Subcutaneous abdominal adipose tissue (tissue), 5 donors: Measurements from ENCODE around the gene AMPD3.
A peak's percentile ranks its signal among the peaks of the same experiment; 100 is the strongest.

Source experiments
- H3K27ac ChIP-seq: one replicate; pipeline ENCODE4 v1.7.0; 2013; ENCODE audit warnings: low read depth, mild to moderate bottlenecking, inconsistent platforms, low read length, moderate library complexity
- H3K27me3 ChIP-seq, 5 donors: one replicate each; pipeline ENCODE4 v1.7.0; 2013; ENCODE audit warnings: low read length in 5 of 5, inconsistent platforms in 1 of 5; ENCODE audit not compliant: control insufficient read depth in 5 of 5, insufficient read depth in 4 of 5
- H3K36me3 ChIP-seq, 5 donors: one replicate each; pipeline ENCODE4 v1.7.0; 2013; ENCODE audit warnings: low read length in 5 of 5; ENCODE audit not compliant: control insufficient read depth in 5 of 5, insufficient read depth in 5 of 5
- H3K4me1 ChIP-seq, 5 donors: one replicate each; pipeline ENCODE4 v1.7.0; 2013; ENCODE audit warnings: low read length in 5 of 5, mild to moderate bottlenecking in 3 of 5, moderate library complexity in 1 of 5; ENCODE audit not compliant: control insufficient read depth in 5 of 5, insufficient read depth in 5 of 5
- H3K4me3 ChIP-seq, 5 donors: one replicate each; pipeline ENCODE4 v1.7.0; 2013; ENCODE audit warnings: low read length in 5 of 5, low read depth in 1 of 5
- H3K9ac ChIP-seq, 5 donors: one replicate each; pipeline ENCODE4 v1.7.0; 2013; ENCODE audit warnings: low read length in 5 of 5, mild to moderate bottlenecking in 4 of 5, moderate library complexity in 3 of 5
- H3K9me3 ChIP-seq, 5 donors: one replicate each; pipeline ENCODE4 v1.7.0; 2013; ENCODE audit warnings: low read length in 5 of 5; ENCODE audit not compliant: control insufficient read depth in 5 of 5
- donor health status: healthy.
- donor health status: healthy.
- donor health status: healthy.
- donor health status: healthy.
- donor health status: healthy.

The AMPD3 gene

DNA sequence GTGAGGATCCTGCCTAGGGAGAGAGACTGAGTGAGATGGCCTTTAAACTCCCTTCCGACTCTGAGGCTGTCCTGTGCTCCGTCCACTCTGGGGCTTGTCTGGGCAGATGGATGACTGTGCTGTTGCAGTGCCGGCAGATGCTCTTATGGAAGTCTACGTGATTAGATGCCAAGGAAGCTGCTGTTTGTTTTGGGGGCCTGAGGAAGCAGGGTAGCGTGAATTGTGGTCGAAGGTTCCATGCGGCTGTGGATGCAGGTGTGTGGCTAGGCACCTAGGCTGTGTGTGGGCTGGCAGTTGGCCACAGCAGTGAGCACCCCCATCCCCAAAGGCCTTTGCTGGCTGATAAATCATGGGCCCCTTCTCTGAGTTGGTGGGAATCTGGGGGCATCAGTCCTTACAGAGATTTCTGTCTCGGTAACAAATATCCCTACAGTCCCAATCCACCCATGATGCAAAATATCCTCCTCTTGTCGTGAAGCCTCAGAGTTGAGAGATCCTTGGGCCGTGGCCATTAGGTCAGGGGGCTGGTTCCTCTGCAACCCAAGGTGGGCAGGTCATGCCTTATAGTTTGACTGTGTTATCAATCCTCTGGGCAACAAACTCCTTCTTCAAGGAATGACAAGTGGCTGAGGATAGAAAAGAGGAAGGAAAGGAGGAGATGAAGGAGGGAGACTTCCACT lies 31.2 kb downstream of the AMPD3 start:
- Histone ChIP-seq H3K36me3 (peaks cover 0 to 60% (median 7%) of the 10 kb centered on the region in 5 donors), H3K27me3 (no peaks in the 10 kb centered on the region), H3K27ac (no peak overlapping the region), H3K9me3 (no peaks in the 10 kb centered on the region), H3K4me1 (peaks cover 4 to 14% (median 7%) of the 10 kb centered on the region in 5 donors), H3K4me3 (no peak overlapping the region), H3K9ac (no peak overlapping the region)

DNA sequence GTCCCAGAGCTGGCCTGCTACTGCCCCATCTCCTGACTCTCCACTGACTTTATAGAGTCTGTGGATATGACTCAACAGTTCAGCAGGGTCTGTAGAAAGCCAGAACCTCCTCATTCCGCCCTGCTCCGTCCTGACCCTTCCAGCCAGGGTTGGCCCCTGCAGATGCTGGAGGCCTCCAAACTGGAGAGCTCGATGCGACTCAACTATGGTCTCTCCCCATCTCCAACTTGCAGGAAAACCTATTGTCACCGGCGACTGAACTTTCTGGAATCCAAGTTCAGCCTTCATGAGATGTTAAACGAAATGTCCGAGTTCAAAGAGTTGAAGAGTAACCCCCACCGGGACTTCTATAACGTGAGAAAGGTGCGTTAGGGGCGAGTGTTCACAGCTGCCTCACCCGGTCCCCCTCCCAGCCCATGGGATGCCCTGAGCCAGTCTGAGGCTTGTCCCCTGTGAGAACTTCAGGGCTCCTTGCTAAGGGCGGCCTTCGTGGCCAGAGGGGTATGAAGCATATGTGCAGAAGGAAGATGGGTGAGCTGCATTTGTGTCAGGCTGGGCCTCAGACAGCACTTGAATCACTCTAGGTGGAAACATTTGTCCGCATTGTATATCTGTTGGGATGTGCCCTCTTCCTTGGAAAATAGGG lies 32.1 kb downstream of the AMPD3 start:
- no peak overlapping the region for H3K9ac ChIP-seq
- no peak overlapping the region for H3K27ac ChIP-seq
- no peak overlapping the region for H3K4me3 ChIP-seq
- H3K27me3 ChIP-seq = no peaks in the 10 kb centered on the region
- H3K9me3 ChIP-seq = no peaks in the 10 kb centered on the region
- peaks cover 0 to 56% (median 4%) of the 10 kb centered on the region in 5 donors for H3K36me3 ChIP-seq
- peaks cover 4 to 17% (median 8%) of the 10 kb centered on the region in 5 donors for H3K4me1 ChIP-seq

DNA sequence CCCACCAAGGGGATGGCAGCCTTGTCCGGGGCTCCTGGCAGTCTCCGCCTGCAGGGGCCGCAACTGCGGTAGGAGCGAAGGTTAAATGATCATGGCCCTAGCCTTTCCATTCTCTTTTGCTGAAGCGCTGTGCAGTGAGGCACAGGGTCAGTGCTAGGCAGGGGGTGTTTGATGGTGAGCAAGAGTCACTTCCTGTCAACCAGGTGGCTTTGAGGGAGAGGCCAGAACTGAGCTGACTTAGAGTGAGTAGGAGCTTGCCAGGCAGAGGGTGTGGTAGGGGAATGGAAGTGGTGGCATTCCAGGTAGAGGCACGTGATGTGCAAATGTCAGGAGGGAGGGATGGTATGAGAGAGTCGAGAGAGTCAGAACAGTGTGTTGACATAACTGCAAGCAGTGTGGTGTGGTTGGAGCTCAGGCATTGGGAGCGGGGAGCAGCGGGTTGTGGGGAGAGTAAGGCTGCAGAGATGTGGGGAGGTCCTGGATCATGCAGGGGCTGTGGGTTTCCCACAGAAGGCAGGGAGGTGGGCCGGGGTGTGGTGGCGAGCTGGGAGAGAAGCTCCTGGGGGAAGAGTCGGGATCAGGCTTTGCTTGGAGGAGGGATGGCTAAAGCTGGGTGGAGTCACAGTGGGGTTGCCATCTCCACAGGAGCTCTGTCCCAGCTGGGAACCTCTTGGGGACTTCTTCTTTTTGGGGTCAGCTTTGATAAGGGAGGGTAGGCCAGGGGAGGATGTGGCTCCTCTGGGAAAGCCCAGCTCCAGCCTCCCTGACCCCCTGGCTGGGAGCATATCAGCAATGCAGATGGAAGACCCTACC lies 33.3 kb downstream of the AMPD3 start:
- H3K27me3 ChIP-seq = no peaks in the 10 kb centered on the region
- H3K9me3 ChIP-seq = no peaks in the 10 kb centered on the region
- peaks cover 4 to 17% (median 8%) of the 10 kb centered on the region in 5 donors for H3K4me1 ChIP-seq
- H3K9ac ChIP-seq = no peak overlapping the region
- no peak overlapping the region for H3K4me3 ChIP-seq
- peaks cover 0 to 61% (median 5%) of the 10 kb centered on the region in 5 donors for H3K36me3 ChIP-seq
- H3K27ac ChIP-seq = no peak overlapping the region

DNA sequence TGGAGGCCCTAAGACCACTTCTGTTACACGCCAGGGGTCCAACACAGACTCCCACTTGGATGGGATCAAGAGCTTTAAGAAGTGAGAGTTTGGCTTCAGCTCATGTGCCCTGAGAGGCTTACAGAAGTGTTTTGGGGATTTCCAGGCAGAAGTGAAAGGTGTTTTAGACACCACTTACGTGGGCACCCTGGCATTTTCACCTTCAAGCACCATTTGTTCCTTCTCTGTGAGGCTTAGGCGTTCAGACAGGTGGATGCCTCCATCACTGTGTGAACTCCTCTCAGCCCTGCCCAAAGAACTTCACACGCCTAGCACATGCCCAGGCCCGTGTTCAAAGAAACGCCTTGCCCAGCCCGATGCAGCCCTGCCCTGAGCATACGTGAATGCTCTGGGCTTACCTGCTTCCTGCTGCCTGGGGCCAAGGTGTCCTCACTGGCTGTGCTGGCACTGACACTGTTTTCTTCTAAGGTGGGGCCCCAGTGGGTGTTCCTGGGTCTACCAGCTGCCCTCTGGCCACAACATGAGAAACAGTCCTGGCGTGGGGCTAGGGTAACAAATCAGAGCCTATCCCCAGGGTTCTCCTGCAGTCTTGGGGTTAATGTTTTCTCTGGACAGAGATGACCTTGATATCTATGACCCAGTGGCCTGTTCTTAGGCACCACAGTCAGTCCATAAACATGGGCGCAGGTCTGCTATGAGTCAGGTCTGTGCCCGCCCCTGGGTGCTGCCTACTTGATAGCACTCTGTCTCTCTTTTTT lies 34.0 kb downstream of the AMPD3 start:
- Histone ChIP-seq H3K27ac (no peak overlapping the region), H3K9ac (no peak overlapping the region), H3K36me3 (peaks cover 0 to 60% (median 8%) of the 10 kb centered on the region in 5 donors), H3K27me3 (no peaks in the 10 kb centered on the region), H3K9me3 (no peaks in the 10 kb centered on the region), H3K4me3 (no peak overlapping the region), H3K4me1 (peaks cover 4 to 17% (median 8%) of the 10 kb centered on the region in 5 donors)

- no peak overlapping the region for H3K9ac ChIP-seq
Measured at GRCh38 chr11:10490032-10490397, 35.0 kb downstream of the AMPD3 start.

DNA sequence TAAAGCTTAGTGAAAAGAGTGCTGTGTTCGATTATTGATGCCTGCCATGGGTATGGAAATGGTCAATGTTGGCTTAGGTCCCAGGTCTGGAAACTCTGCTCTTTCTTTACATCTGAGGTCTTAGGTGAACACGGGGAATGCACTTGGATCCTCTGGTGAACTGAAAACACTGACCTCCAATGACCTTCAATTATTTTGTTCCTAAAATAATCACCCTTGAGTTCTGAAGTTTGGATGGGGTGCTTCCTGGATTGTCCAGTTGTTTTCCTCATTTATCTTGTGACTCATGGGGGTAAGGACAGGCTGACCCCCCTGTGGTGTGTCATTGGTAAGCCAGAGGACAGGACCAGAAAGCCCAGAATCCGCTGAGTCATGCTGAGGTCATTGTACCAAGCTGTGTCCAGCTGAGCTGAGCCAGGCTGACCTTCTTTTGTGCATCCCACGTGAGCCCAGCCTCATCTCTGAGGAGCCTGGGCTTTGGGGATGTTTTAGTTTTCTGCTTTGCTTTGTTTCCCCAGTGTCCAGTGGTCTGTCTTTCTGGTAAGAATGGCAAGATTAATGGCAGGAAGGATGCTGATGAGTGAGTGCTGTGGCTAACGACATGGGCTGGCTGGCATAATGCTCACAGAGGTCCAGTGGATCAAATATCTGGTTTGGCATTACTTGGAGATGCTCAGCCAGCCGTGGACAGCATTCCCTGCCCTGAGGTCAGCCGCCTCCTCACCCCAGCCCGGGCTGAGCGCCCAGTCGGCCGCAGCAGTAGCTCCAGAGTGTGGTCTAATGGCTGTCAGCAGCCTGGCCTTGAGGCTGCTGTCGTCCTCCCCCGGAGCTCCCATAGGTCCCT lies 35.6 kb downstream of the AMPD3 start:
- H3K9ac ChIP-seq = no peak overlapping the region
- no peaks in the 10 kb centered on the region for H3K9me3 ChIP-seq
- peak overlapping the region; percentile 67 for H3K27ac ChIP-seq
- no peaks in the 10 kb centered on the region for H3K27me3 ChIP-seq
- H3K4me1 ChIP-seq = peaks cover 4 to 17% (median 8%) of the 10 kb centered on the region in 5 donors
- H3K4me3 ChIP-seq = no peak overlapping the region
- H3K36me3 ChIP-seq = peaks cover 0 to 61% (median 15%) of the 10 kb centered on the region in 5 donors

More at GRCh38 chr11:10490032-10490397, 35.0 kb downstream of the AMPD3 start:
- Histone ChIP-seq H3K4me1 (peaks cover 4 to 17% (median 8%) of the 10 kb centered on the region in 5 donors), H3K27ac (peak overlapping the region; percentile 17), H3K36me3 (peaks cover 0 to 60% (median 10%) of the 10 kb centered on the region in 5 donors), H3K9me3 (no peaks in the 10 kb centered on the region), H3K4me3 (no peak overlapping the region), H3K27me3 (no peaks in the 10 kb centered on the region)

- no peak overlapping the region for H3K27ac ChIP-seq
- no peak overlapping the region for H3K4me3 ChIP-seq
- H3K27me3 ChIP-seq = no peaks in the 10 kb centered on the region
- peaks cover 4 to 17% (median 8%) of the 10 kb centered on the region in 5 donors for H3K4me1 ChIP-seq
- no peak overlapping the region for H3K9ac ChIP-seq
- H3K9me3 ChIP-seq = no peaks in the 10 kb centered on the region
- H3K36me3 ChIP-seq = peaks cover 0 to 61% (median 15%) of the 10 kb centered on the region in 5 donors
Measured at GRCh38 chr11:10492084-10492483, 37.0 kb downstream of the AMPD3 start.

DNA sequence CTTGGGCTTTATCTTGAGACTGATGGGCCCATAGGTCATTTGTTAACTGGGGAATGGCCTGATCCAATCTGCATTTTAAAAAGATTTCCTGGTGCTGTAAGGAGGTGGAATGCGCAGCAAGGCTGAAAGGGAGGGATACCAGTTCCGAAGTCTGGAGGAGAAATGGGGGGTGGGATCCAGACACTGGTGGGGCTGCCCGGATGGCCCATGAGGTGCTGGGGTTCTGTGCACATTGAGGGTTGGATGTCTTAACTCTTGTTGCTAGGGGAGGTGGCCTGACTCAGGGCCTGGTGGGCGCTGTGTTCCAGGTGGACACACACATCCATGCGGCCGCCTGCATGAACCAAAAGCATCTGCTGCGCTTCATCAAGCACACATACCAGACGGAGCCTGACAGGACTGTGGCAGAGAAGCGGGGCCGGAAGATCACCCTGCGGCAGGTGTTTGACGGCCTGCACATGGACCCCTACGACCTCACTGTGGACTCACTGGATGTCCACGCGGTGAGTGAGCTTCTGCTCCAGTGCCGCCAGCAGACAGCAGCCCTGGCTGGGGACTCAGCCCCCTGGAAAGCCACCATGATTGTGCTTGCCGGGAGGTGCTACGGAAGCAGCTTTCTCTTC lies 38.1 kb downstream of the AMPD3 start:
- Histone ChIP-seq H3K27ac (no peak overlapping the region), H3K9ac (no peak overlapping the region), H3K27me3 (no peaks in the 10 kb centered on the region), H3K4me3 (no peak overlapping the region), H3K36me3 (peaks cover 0 to 60% (median 15%) of the 10 kb centered on the region in 5 donors), H3K9me3 (no peaks in the 10 kb centered on the region), H3K4me1 (peaks cover 4 to 17% (median 8%) of the 10 kb centered on the region in 5 donors)
